Adrenal gland (tissue), 12 donors: ENCODE measurements around the gene MED22. TPM values are rescaled to one million over a fixed set of nuclear protein-coding genes. Genes with fewer than 3 reads are reported as not detected.

ENCODE experiments used
- DNase-seq, 7 donors: peaks; one replicate each; pipeline ENCODE4 v3.0.0-alpha.2; 2019 to 2020
- H3K27ac ChIP-seq, 5 donors: fragments of 200-600 bp; sonication (generic) in 4 of 5; 1 replicate in 3 of 5; 2 replicates in 2 of 5; pipeline versions ENCODE4 v1.5.1 to v1.8.0; 2016 to 2020; ENCODE audit warnings: mild to moderate bottlenecking in 1 of 5
- H3K27me3 ChIP-seq: fragments of 200-600 bp; 2 replicates; pipeline ENCODE4 v1.8.0; 2021
- H3K36me3 ChIP-seq, 2 donors: fragments of 200-600 bp; replicated peaks in 1 of 2; 1 replicate in 1 of 2; 2 replicates in 1 of 2; pipeline versions ENCODE4 v1.5.1 to v1.8.0; 2018 to 2022
- H3K4me1 ChIP-seq, 2 donors: fragments of 200-600 bp; replicated peaks in 1 of 2; 1 replicate in 1 of 2; 2 replicates in 1 of 2; pipeline versions ENCODE4 v1.5.1 to v1.8.0; 2018 to 2021
- H3K4me3 ChIP-seq, 4 donors: fragments of 200-600 bp; sonication (generic) in 3 of 4; one replicate each; pipeline ENCODE4 v1.5.1; 2016 to 2018
- H3K9me3 ChIP-seq, 3 donors: fragments of 200-600 bp; sonication (generic) in 1 of 3; replicated peaks in 1 of 3; 1 replicate in 2 of 3; 2 replicates in 1 of 3; pipeline versions ENCODE4 v1.5.1 to v1.8.0; 2016 to 2021
- CTCF ChIP-seq, 6 experiments: fragments of 450-650 bp in 4 of 6; fragments of 200-600 bp in 2 of 6; sonication (generic) in 1 of 6; IDR thresholded peaks; 1 replicate in 5 of 6; 2 replicates in 1 of 6; pipeline versions ENCODE4 v1.5.1 to v1.8.0; 2016 to 2021; ENCODE audit warnings: antibody characterized with exemption in 6 of 6, mild to moderate bottlenecking in 2 of 6, moderate library complexity in 1 of 6
- POLR2A ChIP-seq, 2 donors: fragments of 450-650 bp; IDR thresholded peaks; one replicate each; pipeline ENCODE4 v1.6.1; 2017; ENCODE audit warnings: antibody characterized with exemption in 2 of 2, mild to moderate bottlenecking in 2 of 2, moderate library complexity in 1 of 2
- WGBS, 4 donors: extraction: QIAGEN DNeasy Blood & Tissue Kit in 2 of 4; methylation state at CpG; one replicate each; pipeline versions ENCODE4 v1.1.5 to v1.1.7; 2013 to 2017; 5-methylcytosine and 5-hydroxymethylcytosine counted together
- intact Hi-C, 2 donors: fragments of 100-400 bp; cut with DNase I; formaldehyde crosslinking; loops; one replicate each; pipeline versions ENCODE4 v1.14.1 to v1.15.0; 2022 to 2023
- polyA plus RNA-seq, 3 donors: library from polyadenylated mRNA; stranded (reverse); fragments of 200-250 nt in 2 of 3; fragments of 350-450 nt in 1 of 3; fragmentation: Illumina TruSeq in 1 of 3; extraction: RNeasy Lipid Tissue Mini Kit (QIAGEN cat#74804) in 1 of 3; gene quantifications; one replicate each; pipeline ENCODE4 v1.2.3, GENCODE V29; 2013 to 2014
- total RNA-seq, 9 donors: library from RNA; depleted of rRNA in 4 of 9; stranded (reverse); fragments of >200 nt in 4 of 9; fragments of 120-200 nt in 1 of 9; fragmentation: NEBNext Ultra II Directional in 1 of 9; extraction: Animal tissue kit (Norgen Biotek cat#: 25700) in 1 of 9; gene quantifications; one replicate each; pipeline versions ENCODE4 v1.1.0 to v1.2.4, GENCODE V29; 2013 to 2023
- donor health status: healthy with polysubstance abuse.
- donor health status: Bipolar disorder and iron deficiency.
- donor health status: DM: yes; HTN: yes; CAD: no.
- donor health status: DM: no; HTN: no; CAD: no.
- donor health status: DM: no; HTN: no; CAD: no.
- donor health status: DM: yes; HTN: yes; CAD: no.

MED22 gene
- total and polyA plus RNA-seq, 12 donors, result 11.4 to 38.0 (median 28.5) TPM

DNA sequence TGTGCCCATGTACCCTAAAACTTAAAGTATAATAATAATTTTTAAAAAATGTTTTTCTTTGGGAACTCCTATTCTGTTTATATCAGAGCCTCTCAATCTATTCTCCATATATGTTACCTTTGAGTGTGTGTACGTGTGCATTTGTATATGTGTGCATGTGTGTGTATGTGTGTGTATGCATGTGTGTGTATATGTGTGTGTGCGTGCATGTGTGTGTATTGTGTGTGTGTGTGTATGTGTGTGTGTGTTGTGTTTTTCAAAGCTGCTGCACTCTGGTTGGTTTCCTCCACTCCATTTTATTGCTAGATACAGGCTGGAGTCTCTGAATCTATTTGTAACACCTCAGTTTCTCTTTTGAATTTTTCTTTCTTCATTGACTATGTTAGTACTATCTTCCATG is 31.9 kb downstream of the MED22 start:
- 58 to 79% (median 74%) methylated on average over 2 of the region's 2 CpGs for WGBS, 4 donors
- TF ChIP-seq CTCF (IDR thresholded peaks at IDR 0.05), result no peak
- TF ChIP-seq POLR2A (IDR thresholded peaks at IDR 0.05), result no peak

GRCh38 chr9:133309608-133310007 is 38.3 kb downstream of the MED22 start:
- intact Hi-C loops, result no loop called here
- H3K4me1 ChIP-seq, result no peaks in the 10 kb centered on the region
- no peak overlapping the region for H3K4me3 ChIP-seq
- DNase-seq, result no peak
- 69 to 80% (median 74%) methylated on average over 6 of the region's 6 CpGs for WGBS, 4 donors
- H3K36me3 ChIP-seq, result no peaks in the 10 kb centered on the region
- H3K27me3 ChIP-seq, result peaks cover 6% of the 10 kb centered on the region
- TF ChIP-seq POLR2A (IDR thresholded peaks at IDR 0.05), result no peak
- no peak for TF ChIP-seq CTCF (IDR thresholded peaks at IDR 0.05)
- H3K9me3 ChIP-seq, result no peaks in the 10 kb centered on the region
- no peak overlapping the region for H3K27ac ChIP-seq

More for the DNA sequence above, 31.9 kb downstream of the MED22 start:
- no peak for DNase-seq
- Histone ChIP-seq H3K9me3 (no peaks in the 10 kb centered on the region), H3K27ac (no peak overlapping the region), H3K27me3 (no peaks in the 10 kb centered on the region), H3K36me3 (no peaks in the 10 kb centered on the region), H3K4me3 (no peak overlapping the region), H3K4me1 (no peaks in the 10 kb centered on the region)
- intact Hi-C loops, result no loop called here

GRCh38 chr9:133307301-133307700 is 40.6 kb downstream of the MED22 start:
- Histone ChIP-seq H3K36me3 (no peaks in the 10 kb centered on the region), H3K9me3 (no peaks in the 10 kb centered on the region), H3K4me3 (no peak overlapping the region), H3K27me3 (peaks cover 6% of the 10 kb centered on the region), H3K27ac (no peak overlapping the region), H3K4me1 (no peaks in the 10 kb centered on the region)
- TF ChIP-seq POLR2A (IDR thresholded peaks at IDR 0.05) (no peak), CTCF (IDR thresholded peaks at IDR 0.05) (no peak)
- DNase-seq, result peak in 1 of 7 donors; percentile 4
- WGBS, 4 donors, result 70 to 74% (median 72%) methylated on average over 16 of the region's 16 CpGs
- intact Hi-C loops, result no loop called here

DNA sequence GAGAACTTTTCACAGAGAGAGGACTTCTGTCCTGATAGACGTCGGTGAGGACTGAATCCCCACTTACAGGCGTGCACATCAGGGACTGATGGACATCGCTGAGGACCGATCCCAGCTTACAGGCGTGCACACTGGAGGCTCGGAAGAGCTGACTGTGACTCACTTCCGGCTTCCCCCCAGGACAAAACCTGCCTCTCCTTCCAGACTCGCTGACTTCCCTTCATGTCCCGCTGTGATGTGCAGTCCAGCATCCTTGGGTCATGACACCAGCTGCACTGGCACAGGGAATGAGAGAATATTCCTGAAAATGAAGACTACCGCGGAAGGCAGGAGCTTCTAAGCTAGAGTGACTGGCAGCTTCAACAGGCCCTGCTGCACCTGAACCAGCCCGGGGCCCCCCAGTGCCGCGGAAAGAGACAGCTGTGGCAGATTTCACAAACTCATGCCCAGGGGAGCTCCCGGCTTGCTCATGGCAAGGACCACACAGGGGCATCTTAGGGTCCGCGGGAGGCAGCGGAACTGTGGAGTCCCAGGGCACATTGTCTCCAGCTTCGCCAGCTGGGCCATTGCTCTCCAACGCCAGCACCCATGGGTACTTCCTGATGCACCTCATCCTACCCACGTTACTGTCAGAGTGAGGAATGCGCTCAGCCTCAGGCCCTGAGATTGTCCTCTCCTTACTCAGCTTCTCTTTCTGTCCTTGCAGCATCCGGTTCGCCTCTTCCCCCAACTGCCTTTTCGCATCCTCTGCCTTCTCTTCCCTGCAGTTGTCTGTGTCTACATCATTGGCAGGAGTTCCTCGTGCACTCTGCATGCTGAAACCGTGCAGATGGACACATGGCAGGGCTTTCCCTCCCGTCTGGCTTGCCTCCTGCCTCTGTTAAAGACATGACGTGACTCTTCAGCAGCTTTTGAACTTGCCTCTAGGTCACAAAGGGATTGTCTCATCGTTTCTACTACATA is 41.4 kb downstream of the MED22 start:
- intact Hi-C loops, result no loop called here
- peak in 2 of 7 donors; percentile 3 to 35 for DNase-seq

More for the DNA sequence above, 41.4 kb downstream of the MED22 start:
- Histone ChIP-seq H3K4me3 (no peak overlapping the region), H3K27me3 (peaks cover 6% of the 10 kb centered on the region), H3K36me3 (no peaks in the 10 kb centered on the region), H3K9me3 (no peaks in the 10 kb centered on the region), H3K4me1 (no peaks in the 10 kb centered on the region), H3K27ac (no peak overlapping the region)
- no peak for TF ChIP-seq POLR2A (IDR thresholded peaks at IDR 0.05)
- TF ChIP-seq CTCF (IDR thresholded peaks at IDR 0.05), result no peak
- 71 to 75% (median 74%) methylated on average over 24 to 31 of the region's 31 CpGs for WGBS, 4 donors
